HG02870 (cell line): ENCODE results near the gene TRIAP1.

Source experiments
- ATAC-seq: cut with Tn5 transposase; IDR thresholded peaks from one replicate; pipeline ENCODE4 v1.9.1; 2021; ENCODE audit warnings: mild to moderate bottlenecking, moderate library complexity; ENCODE audit not compliant: unreplicated experiment

The TRIAP1 gene

DNA sequence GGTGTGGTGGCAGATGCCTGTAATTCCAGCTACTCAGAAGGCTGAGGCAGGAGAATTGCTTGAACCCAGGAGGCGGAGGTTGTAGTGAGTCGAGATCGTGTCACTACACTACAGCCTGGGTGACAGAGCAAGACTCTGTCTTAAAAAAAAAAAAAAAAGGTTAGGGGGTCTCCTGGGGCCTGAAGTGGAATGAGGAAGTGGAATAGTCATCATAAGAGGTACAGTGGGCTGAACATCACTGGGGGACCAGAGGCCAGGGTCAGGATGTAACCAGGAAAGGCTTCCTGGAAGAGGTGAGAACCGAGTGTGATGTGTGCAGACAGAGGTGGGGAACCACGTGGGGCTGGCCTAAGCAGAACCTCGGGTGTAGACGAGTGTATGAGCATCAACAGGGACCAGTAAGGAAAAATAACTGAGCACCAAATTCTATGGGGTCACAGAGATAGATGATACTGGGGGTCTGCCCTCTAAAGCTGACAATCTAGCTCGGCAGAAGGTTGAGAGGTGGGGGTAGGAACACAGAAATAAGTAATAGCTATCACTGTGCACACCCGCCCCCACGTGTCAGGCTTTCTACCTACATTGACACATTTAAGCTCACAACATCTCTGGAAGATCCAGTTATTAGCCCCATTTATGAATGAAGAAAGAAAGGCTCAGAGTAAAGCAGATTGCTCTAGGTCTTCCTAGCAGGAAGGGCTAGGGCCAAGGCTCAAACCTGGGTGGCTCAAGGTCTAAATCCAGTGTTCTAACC is 13.2 kb downstream of the TRIAP1 start:
- no peak for ATAC-seq

DNA sequence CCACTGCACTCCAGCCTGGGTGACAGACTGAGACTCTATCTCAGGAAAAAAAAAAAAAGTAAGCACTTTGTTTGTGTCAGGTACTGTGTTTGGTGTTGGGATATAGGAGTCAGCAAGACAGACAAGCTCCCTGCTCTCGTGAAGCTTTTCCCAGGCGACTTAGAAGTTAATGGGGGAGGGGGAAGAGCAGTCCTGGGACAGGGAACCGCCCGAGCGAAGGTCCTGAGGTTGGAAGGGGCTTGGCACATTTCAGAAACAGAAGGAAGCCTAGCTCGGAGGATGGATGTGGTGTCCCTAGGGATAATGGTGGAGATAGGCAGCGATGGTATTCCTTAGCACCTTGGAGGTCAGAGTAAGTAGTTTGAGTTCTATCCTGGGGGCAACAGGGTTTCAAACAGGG is 16.8 kb downstream of the TRIAP1 start:
- no peak for ATAC-seq

DNA sequence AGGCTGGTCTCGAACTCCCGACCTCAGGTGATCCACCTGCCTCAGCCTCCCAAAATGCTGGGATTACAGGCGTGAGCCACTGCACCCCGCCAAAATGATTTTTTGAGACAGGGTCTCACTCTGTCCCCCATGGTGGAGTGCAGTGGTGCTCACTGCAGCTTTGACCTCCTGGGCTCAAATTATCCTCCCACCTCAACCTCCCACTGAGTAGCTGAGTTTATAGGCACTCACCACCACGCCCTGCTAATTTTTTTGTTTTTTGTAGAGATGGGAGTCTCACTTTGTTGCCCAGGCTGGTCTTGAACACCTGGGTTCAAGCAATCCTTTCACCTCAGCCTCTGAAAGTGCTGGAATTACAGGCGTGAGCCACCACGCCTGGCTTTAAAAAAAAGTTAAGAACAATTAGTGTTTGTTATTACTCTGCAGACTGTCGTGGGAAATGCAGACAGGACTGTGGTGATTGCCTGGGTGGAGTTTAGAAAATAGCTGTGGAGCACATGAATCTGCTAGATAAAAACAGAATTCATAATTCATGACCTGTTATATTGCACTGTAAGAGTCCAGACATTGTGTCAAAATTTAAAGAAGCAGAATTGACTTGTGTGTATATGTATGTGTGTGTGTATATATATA is 17.5 kb downstream of the TRIAP1 start:
- ATAC-seq: no peak

DNA sequence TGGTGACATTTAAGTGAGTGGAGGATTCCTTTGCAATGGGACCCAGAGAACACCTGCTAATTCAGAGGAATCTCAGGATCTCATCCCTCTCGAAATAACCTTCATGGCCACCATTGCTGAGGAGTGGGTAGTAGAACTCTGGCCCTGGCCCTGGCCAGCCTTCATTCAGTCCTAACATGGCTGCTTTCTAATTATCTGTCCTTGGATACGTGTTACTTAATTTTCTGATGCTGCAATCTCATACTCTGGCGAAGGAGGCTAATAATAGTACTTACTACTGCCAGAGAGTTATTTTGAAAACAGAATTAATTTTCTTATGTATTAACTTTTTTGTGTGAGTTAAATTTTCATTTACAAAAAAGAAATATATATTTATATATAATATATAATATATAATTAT is 20.4 kb downstream of the TRIAP1 start:
- no peak for ATAC-seq

DNA sequence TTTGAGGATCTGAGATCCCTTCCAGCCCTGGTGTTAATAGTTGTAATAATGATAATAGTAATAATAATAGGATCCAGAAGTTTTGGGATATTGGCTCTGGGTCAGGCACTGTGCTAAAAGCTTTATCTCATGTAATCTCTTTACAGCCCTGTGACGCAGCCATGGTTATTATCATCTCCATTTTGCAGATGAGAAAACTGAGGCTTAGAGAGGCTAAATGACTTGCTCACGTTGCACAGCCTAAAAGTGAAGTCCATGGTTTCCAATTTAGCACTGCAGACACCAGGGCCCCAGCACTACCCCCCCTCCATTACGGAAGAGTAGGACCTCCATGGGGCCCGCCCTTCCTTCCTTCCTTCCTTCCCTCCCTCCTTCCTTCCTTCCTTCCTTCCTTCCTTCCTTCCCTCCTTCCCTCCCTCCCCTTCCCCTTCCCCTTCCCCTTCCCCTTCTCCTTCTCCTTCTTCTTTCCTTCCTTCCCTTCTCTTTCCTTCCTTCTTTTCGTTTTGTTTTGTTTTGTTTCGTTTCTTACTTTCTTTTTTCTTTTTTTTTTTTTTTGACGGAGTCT is 23.2 kb downstream of the TRIAP1 start:
- no peak for ATAC-seq

DNA sequence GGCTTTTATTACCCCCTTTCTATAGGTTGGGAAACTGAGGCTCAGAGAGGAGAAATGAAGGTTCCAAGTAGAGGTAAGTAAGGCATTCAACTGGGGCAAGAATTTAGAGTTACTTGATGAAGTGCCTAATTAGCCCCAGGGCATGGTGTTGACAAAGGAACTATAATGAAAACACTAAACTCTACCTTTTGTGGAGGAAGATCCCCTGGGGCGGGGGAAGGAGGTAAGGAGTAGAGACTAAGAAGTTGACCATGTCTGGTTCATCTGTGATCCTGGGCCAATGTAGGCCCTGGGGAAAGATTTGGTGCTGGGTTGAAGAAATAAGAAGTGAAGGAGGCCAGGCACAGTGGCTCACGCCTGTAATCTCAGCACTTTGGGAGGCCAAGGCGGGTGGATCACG is 24.5 kb downstream of the TRIAP1 start:
- ATAC-seq: no peak

DNA sequence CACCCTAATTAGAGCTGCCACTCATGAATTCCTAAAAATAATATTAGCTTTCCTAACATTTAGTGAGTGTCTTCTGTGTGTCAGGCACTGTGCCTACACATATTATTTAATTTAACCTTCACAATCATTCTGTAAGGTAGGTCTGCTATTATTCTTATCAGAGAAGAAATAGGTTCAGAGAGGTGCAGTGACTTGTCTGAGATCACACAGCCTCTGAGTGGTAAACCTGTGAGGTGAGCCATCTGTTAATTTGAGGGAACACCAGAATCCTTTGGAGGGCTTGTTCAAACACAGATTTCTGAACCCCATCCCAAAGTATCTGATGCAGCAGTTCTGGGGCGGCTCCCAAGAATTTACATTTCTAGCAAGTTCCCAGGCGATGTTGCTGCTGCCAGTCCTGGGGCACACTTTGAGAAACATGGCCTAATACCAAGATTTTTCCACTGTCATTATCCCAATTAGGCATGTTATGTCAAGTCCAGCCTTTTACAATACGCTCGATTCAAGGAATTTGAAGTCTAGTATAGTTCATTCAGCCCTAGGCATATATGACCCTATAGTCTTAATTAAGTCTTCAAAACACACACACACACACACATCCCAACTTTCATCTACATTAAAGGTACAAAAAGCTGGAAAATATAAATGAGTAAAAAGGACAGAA is 28.1 kb downstream of the TRIAP1 start:
- no peak for ATAC-seq

DNA sequence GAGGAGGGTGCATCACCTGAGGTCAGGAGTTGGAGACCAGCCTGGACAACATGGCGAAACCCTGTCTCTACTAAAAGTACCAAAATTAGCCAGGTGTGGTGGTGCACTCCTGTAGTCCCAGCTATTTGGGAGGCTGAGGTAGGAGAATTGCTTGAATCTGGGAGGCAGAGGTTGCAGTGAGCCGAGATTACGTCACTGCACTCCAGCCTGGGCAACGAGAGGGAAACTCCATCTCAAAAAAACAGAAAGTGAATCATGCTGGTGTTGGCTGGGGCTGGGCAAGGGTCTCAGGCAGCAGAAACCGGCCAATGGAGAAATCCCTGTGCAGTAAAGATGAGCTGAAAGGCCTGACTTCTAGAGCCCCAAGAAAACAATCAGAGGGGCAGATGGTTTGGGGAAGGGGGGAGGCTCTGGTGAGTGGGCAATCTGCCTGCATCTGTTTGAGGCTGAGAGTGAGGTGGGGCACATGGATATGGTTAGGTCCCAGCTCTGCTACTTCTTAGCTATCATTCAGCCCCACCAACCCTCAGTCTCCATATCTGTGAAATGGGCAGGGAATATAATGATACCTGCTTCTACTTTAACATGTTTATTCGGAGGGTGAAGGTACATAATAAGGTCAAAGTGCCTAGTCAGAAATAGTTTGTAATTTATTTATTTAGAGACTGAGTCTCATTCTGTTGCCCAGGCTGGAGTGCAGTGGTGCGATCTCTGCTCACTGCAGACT is 29.5 kb downstream of the TRIAP1 start:
- ATAC-seq: no peak

DNA sequence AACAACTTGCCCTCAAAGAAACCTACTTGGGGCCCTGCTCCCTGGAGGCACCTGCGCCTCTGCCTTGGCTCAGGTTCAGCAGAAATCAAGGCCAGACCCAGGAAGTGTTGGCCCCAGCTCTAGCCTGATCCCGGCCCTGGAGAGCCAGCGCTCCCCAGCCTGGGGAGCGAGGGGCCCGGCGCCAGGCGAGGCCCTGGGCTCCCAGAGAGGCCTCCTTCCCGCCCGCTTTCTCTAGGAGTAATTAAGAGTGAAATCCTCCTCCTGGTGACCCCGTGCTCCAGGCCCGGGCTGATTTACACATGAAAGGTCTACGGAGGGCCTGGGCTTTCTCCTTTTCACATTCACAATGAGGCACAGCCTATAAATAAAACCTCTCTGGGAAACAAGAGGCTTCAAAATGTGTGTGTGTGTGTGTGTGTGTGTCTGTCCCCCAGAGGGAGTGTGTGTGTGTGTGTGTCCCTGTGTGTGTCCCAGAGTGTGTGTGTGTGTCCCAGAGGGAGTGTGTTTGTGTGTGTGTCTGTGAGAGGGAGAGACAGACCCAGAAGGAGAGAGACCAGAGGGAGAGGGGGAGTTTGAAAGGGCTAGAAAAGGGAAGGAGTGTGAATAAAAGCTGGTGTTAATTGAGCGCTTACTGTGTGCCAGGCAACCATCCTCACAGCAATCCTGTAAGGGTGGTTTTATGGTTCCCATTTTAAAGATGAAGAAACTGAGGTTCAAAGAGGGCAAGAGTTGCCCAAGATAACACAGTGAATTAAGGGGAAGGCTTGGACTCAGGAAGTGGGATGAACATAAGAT is 32.1 kb downstream of the TRIAP1 start:
- ATAC-seq: no peak

DNA sequence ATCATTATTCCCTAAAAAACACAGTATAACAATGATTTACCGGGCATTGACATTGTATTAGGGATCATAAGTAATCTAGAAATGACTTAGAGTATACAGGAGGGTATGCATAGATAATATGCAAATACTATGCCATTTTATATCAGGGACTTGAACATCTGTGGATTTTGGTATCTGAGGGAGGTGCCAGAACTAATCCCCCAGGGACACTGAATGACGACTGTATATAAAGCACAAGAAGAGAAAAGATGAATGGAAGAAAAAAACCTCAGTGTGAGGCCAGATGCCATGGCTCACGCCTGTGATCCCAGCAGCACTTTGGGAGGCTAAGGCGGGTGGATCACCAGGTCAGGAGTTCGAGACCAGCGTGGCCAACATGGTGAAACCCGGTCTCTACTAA is 33.8 kb downstream of the TRIAP1 start:
- ATAC-seq: no peak

DNA sequence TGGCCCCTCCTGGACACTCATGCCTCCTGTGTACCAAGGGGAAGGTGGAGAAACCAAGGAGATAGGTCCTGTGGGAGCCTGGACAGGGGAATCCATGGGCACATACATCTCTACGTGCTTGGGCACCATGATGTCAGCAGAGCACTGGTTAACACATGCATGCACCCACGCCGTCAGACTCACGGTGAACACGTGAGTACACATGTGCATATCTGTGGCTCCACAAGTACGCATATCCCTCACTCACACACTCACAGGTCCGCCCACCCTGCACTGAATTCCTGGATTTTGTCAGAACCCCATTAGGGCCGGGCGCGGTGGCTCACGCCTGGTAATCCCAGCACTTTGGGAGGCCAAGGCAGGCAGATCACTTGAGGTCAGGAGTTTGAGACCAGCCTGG is 37.4 kb downstream of the TRIAP1 start:
- no peak for ATAC-seq

DNA sequence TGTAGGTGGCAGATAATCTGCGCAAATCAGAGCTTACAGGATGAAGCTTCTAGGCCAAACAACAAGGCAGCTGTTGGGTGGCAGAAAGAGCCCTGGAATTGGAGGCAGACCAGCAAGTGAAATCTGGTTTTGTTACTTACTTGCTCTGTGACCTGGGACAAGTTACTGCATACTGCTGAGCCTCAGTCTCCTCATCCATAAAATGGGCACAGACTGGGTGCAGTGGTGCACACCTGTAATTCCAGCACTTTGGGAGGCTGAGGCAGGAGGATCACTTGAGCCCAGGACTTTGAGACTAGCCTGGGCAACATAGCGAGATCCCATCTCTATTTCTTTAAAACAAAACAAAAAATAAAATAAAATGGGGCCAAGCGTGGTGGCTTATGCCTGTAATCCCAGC is 39.6 kb downstream of the TRIAP1 start:
- no peak for ATAC-seq

DNA sequence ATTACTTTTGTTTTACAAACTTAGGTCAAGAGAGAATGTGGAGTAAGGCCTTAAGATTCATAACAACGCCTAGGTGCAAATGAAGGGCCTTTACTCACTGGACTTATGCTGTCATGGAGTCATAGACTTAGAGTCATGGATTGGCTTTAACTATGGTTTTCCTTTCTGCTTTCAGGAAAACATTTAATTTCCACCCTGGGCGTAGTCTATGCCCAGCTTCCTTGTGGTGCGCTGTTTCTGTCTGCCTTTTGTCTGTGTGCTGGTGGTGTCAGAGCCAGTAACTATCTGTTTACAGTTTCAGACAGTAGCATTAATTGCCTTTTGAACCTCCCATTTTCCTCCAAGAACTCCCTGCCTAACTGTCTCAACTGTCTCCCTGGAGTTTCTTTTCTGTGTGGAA is 40.1 kb downstream of the TRIAP1 start:
- ATAC-seq: no peak

DNA sequence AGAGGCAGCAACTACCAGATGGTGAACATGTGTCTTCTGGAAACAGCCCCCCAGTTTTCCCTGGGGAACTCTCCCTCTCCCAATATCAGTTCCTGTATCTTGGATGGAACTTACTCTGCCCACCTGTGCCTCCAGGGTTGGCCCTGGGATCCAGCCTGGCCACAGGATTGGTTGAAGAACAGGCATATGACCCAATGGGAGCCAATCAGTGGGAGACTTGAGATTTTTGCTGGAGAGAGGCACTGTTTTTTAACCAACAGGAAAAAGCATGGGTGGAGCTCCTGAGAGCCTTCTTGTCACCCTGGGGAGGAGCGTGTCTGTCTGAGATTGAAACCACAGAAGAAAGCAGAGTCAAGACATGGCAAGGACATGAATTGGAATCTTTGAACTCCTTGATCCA is 41.9 kb downstream of the TRIAP1 start:
- ATAC-seq: no peak

DNA sequence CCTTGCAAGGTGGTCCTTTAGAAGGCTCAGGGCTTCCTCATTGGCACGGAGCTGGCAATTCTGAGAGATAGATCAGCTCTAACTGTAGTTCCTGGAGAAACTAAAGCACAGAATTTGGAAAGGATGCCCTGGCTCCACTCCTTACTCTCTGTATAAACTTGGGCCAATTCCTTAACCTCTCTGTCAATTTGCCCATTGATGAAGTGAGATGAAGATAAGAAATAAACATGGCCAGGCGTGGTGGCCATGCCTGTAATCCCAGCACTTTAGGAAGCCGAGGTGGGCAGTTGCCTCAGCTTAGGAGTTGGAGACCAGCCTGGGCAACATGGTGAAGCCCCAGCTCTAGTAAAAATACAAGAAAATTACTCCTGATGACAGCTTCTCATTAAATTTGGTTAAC is 42.3 kb downstream of the TRIAP1 start:
- no peak for ATAC-seq

DNA sequence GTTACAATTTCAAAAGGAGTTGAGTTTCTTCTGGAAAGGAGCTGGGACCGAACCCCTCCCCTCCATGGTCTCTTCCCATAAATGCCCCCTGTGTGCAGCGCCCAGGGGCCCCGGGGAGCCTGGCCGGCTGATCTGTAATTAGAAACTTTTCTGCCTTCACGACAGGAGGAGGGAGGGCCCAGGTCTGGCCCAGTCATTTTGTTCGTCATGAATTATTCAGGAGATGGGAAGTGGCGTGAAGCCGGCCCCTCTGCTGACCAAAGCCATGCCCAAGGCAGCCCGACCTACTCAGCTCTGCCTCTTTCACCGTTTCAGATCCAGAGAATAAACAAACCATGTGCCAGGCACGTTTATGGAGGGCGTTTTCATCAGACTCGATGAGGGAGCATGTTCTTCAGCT is 44.0 kb downstream of the TRIAP1 start:
- ATAC-seq: no peak

DNA sequence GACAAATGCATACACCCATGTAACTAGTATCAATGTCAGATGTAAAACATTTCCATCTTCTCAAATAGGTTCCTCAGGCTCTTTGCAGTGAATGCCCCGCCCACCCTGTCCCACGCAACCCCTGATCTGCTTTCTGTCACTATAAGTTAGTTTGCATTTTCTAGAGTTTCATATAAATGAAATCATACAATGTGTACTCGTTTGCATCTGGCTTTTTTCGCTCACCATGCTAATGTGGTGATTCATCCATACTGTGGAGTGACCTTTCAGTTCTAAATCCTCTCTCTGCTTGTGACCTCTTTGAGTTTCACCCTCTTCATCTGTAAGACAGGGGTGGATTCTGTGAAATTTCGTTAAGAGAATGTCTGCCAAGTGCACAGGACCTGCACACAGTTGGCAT is 46.7 kb downstream of the TRIAP1 start:
- ATAC-seq: peak; percentile 48

DNA sequence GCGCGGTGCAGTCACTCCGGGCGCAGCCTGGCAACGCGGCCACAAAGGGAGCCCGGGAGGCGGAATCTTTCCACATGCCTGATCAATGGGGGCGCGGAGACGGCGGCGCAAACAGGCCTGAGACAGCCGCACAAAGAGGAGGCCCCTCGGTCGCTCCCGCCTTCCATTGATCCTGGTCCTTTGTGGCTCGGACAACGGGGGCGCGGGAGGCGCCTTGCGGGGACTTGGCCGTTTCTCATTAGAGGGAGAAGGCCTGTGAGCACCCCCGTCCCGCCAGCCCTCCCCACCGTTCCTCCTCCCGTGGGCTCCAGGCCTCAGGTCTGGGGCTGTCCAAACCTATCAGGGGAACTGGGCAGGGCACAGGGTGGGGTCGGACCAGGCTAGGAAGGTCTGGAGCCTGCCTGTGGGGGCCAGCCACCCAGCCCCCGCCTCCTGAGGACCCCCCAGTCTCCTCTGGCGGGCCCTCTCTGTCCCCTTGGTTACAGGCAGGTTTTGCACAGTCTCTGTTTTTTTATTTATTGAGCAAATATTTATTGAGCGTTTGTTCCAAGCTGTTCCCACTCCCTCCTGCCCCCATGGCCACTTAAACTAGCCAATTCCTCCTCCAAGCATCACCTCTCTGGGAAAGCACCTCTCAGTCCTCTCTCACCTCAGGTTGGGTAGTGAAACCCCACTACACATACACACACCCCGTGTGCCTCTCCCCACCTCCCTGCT is 48.2 kb downstream of the TRIAP1 start:
- no peak for ATAC-seq

DNA sequence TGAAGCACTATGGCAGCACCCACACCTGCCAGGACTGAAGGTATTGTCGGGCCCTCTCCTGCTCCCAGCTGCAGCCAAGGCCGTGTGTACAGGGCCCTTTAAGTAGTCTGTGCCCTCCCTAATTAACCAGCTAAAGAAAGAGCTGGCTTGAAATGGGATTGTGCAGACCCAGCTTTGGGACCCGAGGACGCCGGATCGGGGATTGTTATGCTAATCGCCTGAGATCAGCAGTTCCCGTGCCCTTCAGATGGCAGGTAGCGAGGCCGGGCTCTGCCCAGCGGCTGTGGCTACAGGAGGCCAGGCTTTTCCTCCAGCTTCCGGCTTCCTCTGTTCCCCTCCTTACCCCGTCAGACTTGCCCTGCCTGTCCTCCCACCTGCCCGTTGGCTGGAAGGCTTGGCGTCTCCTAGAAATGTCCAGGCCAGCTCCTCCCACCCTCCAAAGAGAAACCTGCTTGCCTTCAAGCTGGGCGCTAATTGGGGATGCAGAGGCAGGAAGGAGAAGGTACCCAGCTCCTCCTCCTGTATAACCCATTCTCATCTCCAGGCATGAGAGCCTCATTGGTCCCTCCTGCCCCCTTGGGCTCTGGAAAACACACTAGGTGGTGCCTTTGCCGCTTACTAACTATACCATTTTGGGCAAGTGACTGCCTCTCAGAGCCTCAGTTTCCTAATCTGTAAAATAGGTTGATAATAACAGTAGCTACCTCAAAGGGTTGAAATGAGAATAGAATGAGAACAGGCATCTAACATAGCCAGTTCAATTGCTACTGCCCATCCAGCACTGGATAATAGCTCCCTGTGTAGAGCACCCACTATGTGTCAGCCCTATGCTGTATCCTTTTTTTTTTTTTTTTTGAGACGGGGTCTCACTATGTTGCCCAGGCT is 51.5 kb downstream of the TRIAP1 start:
- ATAC-seq: no peak
